T-helper 2 cell treated with Interferon-gamma antibody and Interleukin-4, amounts not matched to agents 5 μg/mL and 100 μg/mL, for 36 hours (primary cell): ENCODE measurements around the gene PATJ.

Experiments
- DNase-seq: peaks from one replicate; pipeline ENCODE4 v3.0.0; 2021; ENCODE audit warnings: low spot score
- H3K27ac Mint-ChIP-seq: one replicate; pipeline ENCODE4 v1.8.0; 2021; ENCODE audit warnings: mild to moderate bottlenecking, mixed read lengths
- H3K27me3 Mint-ChIP-seq: one replicate; pipeline ENCODE4 v1.8.0; 2021; ENCODE audit warnings: low read depth, mixed read lengths
- H3K36me3 Mint-ChIP-seq: one replicate; pipeline ENCODE4 v1.8.0; 2021; ENCODE audit warnings: low read depth, mixed read lengths
- H3K4me1 Mint-ChIP-seq: one replicate; pipeline ENCODE4 v1.8.0; 2021; ENCODE audit warnings: low read depth, mixed read lengths
- H3K4me3 Mint-ChIP-seq: one replicate; pipeline ENCODE4 v1.8.0; 2022; ENCODE audit warnings: mild to moderate bottlenecking, moderate library complexity, mixed read lengths
- H3K9me3 Mint-ChIP-seq: one replicate; pipeline ENCODE4 v1.8.0; 2021; ENCODE audit warnings: mixed read lengths

PATJ gene

DNA sequence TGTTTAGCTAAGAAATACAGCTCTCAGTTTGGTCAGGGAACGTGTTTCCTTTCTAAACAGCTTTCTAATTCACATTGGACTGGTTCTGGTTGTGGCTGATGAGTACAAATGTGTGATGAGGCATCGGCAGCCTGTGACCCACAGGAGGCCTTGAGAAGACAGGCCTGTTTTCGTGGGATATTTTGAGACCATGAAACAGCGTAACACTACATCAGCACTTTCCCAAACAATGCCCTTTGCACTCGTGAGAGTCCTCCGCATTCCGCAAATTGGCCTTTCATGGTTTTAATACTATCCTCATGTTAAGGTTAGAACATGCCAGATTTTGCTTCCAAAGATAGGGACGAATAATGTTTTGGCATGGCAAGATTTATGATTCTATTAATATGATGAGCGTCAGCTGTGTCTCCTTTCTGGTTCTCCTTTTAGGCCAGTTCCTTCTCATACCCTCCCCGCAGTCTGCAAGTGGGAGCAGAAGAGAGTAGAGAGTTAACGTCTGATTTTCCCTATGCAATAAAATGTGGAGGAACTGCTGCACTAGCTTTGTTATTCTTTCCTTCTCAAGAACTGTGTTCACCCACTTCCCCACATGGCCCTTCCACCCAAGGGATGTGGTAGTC lies 368.0 kb downstream of the PATJ start:
- Mint-ChIP-seq H3K36me3 (no peaks in the 10 kb centered on the region), H3K4me1 (no peaks in the 10 kb centered on the region), H3K9me3 (no peaks in the 10 kb centered on the region), H3K27me3 (no peaks in the 10 kb centered on the region), H3K27ac (no peak overlapping the region), H3K4me3 (no peak overlapping the region)
- DNase-seq, result no peak

DNA sequence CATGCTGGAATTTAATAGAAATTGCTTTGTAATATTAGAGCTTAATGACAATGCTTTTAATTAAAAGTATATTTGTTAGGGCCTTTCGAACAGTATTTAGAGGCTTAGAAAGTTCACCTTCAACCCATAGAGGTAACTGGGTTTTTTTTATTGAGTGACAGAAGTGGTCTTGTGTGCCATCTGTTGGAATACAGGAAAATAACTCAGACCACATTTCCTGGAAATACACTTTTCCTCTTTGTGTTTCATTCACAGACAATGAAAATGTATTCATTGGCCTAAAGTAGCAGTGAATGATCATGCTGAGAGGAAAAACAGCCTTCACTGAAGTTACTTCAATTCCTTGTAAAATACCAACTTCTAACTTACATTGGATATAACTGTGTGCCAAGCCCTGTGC lies 368.8 kb downstream of the PATJ start:
- Mint-ChIP-seq H3K4me1 (no peaks in the 10 kb centered on the region), H3K27me3 (no peaks in the 10 kb centered on the region), H3K36me3 (no peaks in the 10 kb centered on the region), H3K9me3 (no peaks in the 10 kb centered on the region), H3K27ac (no peak overlapping the region), H3K4me3 (no peak overlapping the region)
- no peak for DNase-seq

DNA sequence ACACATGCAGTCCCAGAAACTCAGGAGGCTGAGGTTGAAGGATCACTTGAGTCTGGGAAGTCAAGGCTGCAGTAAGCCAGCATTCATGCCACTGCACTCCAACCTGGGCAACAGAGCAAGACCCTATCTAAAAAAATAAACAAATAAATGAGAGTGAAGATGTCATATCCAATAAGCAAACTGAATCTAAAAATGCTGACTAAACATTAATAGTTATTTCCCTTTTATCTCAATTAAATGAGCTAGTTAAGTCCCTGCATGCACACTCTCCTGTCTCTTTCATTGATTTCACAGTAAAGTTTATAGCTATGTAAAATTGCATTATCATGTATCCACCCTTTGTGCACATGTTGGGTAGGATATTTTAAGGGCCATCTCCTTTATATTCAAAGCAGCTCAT lies 371.2 kb downstream of the PATJ start:
- Mint-ChIP-seq H3K9me3 (no peaks in the 10 kb centered on the region), H3K4me3 (no peak overlapping the region), H3K36me3 (no peaks in the 10 kb centered on the region), H3K4me1 (no peaks in the 10 kb centered on the region), H3K27ac (no peak overlapping the region), H3K27me3 (no peaks in the 10 kb centered on the region)
- no peak for DNase-seq

DNA sequence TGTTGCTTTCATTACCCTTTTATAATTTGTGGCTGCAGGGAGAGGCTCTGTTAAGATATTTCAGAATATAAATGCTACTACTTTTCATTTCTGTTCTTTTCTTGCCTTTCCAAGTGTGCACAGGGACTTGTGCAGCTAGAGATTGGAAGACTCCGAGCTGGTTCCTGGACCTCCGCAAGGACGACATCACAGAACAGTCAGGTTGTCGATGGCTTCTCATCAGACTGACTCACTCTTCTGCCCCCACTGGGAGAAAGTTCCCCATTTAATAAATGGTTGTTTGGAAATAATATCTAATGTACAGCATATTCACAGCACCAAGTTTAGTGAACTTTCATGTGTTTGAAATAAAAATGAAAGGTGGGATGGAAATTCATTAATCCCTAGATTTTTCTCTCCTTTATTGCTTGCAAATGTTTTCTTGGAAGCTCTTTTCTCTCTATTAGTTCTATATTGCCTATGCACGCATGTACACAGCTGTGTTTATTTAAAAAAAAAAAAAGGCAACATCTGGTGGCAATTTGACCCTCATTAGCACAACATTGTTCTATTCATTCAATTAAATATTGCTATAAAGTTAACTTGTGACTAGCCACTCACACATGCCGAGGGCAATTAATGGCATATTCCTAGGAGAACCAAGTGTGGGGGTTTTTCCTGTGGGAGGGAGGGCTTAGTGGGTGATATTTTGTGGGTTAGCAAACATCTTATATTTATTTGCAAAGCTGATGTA lies 374.9 kb downstream of the PATJ start:
- Mint-ChIP-seq H3K27me3 (no peaks in the 10 kb centered on the region), H3K4me1 (no peaks in the 10 kb centered on the region)

DNA sequence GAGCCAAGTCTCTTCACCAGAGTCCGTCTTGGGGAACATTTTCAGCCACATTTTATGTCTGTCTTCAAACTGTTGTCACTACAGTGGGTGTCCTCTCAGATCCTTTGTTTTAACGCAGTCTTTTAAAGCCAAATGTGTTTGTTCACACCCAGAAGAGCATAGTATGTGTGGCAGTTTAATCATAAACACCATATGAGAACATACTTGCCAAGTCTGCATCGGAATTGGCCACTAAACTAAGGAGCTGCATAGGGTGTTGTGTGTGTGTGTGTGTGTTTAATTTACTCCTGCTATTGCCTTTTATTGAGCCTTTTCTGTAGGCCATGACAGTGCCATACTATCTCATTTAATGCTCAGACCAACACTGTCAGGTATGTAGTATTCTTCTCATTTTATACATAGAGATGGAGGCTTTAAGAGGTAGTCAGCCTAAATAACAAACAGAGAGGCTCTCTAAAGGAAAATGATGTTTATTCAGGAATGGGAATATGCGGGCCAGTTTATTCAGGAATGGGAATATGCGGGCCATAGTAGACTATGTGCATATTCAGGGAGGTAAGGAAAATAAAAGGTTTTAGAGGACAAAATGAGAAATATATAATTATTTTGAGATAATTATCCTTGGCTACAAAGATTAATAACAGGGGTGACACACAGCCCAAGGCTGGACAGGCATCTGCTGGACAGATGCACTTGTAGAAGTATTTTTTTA lies 384.5 kb downstream of the PATJ start:
- H3K36me3 Mint-ChIP-seq, result no peaks in the 10 kb centered on the region
- H3K27me3 Mint-ChIP-seq, result no peaks in the 10 kb centered on the region
- H3K27ac Mint-ChIP-seq, result no peak overlapping the region
- no peak for DNase-seq
- no peaks in the 10 kb centered on the region for H3K9me3 Mint-ChIP-seq
- H3K4me1 Mint-ChIP-seq, result no peaks in the 10 kb centered on the region
- H3K4me3 Mint-ChIP-seq, result no peak overlapping the region

More for the DNA sequence above, 374.9 kb downstream of the PATJ start:
- H3K4me3 Mint-ChIP-seq, result no peak overlapping the region
- no peaks in the 10 kb centered on the region for H3K36me3 Mint-ChIP-seq
- DNase-seq, result no peak
- no peak overlapping the region for H3K27ac Mint-ChIP-seq
- no peaks in the 10 kb centered on the region for H3K9me3 Mint-ChIP-seq

DNA sequence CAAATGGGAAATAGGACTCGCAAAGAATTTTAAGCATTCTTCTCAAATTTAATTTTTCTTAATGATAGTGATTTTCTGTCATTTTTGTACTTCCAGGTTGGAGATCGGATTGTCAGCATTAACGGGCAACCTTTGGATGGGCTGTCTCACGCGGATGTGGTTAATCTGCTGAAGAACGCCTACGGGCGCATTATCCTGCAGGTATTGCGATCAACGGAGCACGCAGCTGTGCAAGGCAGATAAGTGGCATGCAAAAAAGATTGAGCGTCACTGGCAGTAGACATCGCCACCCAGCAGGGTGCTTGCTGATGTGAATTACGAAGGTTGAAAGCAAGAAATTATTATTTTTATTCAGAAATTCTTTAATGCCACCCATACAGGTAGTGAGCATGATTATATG lies 386.5 kb downstream of the PATJ start:
- H3K4me3 Mint-ChIP-seq, result no peak overlapping the region

DNA sequence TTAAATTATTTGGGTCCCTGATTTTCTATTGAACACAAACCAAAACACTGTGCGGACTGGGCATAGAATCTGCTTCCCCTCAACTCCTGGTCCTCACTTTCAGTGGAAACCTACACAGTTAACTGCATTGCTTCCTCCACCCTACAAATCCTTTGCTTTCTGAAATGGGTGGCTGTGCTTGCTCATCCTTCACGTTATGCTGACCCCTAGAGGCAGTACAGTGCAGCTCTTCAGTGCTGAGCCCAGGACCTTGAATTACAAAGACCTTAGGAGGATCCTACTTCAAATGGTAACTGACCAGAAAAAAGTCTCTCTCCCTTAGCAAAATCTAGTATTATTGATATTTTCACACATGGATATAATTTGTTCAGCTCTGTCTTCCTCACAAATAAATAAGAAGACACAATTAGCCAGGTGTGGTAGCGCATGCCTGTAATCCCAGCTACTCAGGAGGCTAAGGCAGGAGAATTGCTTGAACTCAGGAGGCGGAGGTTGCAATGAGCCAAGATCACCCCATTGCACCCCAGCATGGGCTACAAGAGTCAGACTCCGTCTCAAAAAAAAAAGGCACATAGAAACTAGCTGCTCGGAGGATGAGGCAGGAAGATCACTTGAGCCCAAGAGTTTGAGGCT lies 388.9 kb downstream of the PATJ start:
- DNase-seq, result peak; percentile 10
- Mint-ChIP-seq H3K9me3 (no peaks in the 10 kb centered on the region), H3K4me3 (no peak overlapping the region), H3K36me3 (no peaks in the 10 kb centered on the region), H3K27ac (no peak overlapping the region), H3K27me3 (no peaks in the 10 kb centered on the region), H3K4me1 (no peaks in the 10 kb centered on the region)

More for the DNA sequence above, 386.5 kb downstream of the PATJ start:
- Mint-ChIP-seq H3K36me3 (no peaks in the 10 kb centered on the region), H3K27me3 (no peaks in the 10 kb centered on the region), H3K9me3 (no peaks in the 10 kb centered on the region), H3K27ac (no peak overlapping the region), H3K4me1 (no peaks in the 10 kb centered on the region)
- no peak for DNase-seq

DNA sequence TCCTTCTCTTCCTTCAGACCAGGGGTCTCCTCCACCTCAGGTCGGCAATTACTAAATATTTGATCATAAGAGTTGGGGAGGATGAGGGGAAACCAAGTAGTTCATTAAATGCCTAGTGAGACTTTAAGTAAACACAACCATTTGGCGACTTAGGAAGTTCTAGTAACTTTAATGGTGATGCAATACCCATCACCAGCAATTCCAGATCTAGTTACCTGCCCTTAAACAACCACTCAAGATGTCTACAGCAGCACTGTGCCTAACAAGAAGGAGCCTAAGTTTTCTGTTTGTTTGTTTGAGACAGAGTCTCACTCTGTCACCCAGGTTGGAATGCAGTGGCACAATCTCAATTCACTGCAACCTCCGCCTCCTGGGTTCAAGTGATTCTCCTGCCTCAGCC lies 395.7 kb downstream of the PATJ start:
- Mint-ChIP-seq H3K27ac (no peak overlapping the region), H3K4me3 (no peak overlapping the region), H3K4me1 (no peaks in the 10 kb centered on the region), H3K27me3 (no peaks in the 10 kb centered on the region), H3K9me3 (no peaks in the 10 kb centered on the region), H3K36me3 (no peaks in the 10 kb centered on the region)
- DNase-seq, result no peak

DNA sequence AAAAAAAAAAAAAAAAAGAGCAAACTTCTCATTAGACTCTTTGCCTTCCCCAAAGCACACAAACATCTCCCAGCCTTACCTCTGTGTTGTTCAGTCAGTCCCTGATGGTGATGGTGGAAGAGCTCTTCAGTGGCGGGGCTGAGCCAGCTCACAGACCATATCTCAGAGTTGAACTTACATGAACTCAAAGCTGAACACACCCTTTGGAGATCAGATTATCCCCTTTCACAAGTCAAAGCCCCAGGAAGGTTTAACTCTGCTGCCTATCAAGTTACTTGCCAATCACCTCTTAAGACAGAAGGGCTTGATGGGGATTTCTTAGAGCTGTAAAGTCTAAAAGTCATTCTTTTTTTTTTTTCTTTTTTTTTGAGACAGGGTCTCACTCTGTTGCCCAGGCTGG lies 397.1 kb downstream of the PATJ start:
- H3K27me3 Mint-ChIP-seq, result no peaks in the 10 kb centered on the region
- no peaks in the 10 kb centered on the region for H3K4me1 Mint-ChIP-seq
- H3K9me3 Mint-ChIP-seq, result no peaks in the 10 kb centered on the region
- H3K27ac Mint-ChIP-seq, result no peak overlapping the region
- H3K4me3 Mint-ChIP-seq, result no peak overlapping the region
- DNase-seq, result no peak
- no peaks in the 10 kb centered on the region for H3K36me3 Mint-ChIP-seq

DNA sequence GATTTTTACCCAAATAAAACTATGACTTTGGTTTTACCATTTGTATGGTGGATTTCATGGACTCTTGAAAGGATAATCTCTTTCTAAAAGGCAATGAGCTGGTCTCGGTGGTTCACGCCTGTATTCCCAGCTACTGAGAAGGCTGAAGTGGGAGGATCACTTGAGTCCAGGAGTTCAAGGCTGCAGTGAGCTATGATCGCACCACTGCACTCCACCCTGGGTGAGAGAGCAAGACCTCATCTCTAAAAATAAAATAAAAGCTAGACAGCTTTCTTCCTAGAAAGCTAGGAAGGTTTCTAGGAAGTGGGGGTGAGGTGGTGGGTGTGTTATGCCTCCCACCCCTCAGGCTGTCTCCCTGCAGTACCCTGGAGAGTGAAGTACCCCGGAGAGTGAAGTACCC lies 398.4 kb downstream of the PATJ start:
- no peak overlapping the region for H3K4me3 Mint-ChIP-seq
- H3K27me3 Mint-ChIP-seq, result no peaks in the 10 kb centered on the region
- H3K27ac Mint-ChIP-seq, result no peak overlapping the region
- no peaks in the 10 kb centered on the region for H3K9me3 Mint-ChIP-seq
- DNase-seq, result no peak
- no peaks in the 10 kb centered on the region for H3K36me3 Mint-ChIP-seq
- no peaks in the 10 kb centered on the region for H3K4me1 Mint-ChIP-seq

DNA sequence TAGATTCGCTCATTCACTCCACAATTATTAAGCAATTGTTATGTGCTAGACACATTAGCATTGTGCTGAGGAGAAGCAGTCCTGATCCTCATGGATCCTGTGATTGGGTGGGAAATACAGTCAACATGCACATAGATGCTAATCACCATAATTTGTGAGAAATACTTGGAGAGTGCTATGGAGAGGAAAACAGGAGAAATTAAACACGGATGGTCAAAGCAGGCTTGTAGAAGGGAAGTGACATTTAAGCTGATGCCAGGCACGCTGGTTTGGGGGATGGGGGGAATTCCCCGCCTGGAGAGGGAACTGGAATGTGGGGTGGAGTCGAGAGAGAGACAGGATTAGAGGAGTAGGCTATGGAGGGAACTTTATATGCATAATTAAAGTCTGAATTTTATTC lies 400.2 kb downstream of the PATJ start:
- no peaks in the 10 kb centered on the region for H3K4me1 Mint-ChIP-seq
- no peak overlapping the region for H3K27ac Mint-ChIP-seq
- no peak overlapping the region for H3K4me3 Mint-ChIP-seq

DNA sequence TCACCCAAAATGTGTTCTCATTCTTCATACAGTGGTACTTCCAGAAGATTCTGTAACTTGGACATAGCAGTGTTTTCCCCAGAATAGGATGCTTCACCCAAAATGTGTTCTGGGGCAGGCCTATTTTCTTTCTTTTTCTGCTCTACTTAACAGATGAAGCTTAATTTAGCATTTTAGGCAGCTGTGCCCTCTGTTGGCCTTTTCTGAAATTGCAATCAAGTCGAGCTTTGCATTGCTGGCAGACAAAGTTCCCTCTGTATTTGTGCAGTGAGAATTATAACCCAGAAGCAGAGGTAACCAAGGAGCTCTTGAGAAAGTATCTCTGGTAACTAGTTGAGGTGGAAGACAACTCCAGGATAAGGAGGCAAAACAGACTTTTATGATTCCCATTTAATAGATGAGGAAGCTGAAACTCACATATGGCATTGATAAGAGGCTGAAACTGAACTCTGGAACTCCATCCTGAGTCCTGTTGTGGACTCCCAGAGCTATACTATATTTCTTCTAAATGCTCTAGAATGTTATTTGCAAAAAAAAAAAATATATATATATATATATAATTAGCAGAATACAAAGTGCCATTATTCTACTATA lies 402.1 kb downstream of the PATJ start:
- Mint-ChIP-seq H3K4me1 (no peaks in the 10 kb centered on the region), H3K27me3 (no peaks in the 10 kb centered on the region), H3K27ac (no peak overlapping the region), H3K36me3 (no peaks in the 10 kb centered on the region), H3K9me3 (no peaks in the 10 kb centered on the region), H3K4me3 (no peak overlapping the region)
- peak; percentile 7 for DNase-seq

More for the DNA sequence above, 400.2 kb downstream of the PATJ start:
- H3K27me3 Mint-ChIP-seq, result no peaks in the 10 kb centered on the region
- H3K9me3 Mint-ChIP-seq, result no peaks in the 10 kb centered on the region
- H3K36me3 Mint-ChIP-seq, result no peaks in the 10 kb centered on the region
- no peak for DNase-seq

DNA sequence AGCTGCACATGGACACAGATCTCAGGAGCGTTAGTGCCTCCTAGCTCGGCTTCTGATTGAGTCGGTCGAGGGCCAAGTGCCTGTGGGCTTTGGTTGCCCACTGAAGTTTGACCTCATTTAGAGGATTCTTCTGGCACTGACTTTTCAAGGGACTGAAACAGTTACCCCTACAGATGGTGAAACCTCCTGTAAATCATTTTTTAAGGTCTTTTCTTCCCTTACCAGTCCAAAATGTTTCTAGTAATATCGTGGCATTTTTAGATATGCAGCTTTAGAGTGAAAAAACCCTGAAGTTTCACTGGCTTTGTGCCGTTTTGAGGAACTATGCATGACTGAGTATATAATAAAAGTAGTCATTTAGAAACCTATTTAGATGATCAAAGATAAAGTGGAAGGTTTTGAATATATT lies 417.7 kb downstream of the PATJ start:
- Mint-ChIP-seq H3K4me1 (no peaks in the 10 kb centered on the region), H3K27ac (no peak overlapping the region), H3K36me3 (no peaks in the 10 kb centered on the region), H3K4me3 (no peak overlapping the region), H3K27me3 (no peaks in the 10 kb centered on the region), H3K9me3 (no peaks in the 10 kb centered on the region)
- no peak for DNase-seq

DNA sequence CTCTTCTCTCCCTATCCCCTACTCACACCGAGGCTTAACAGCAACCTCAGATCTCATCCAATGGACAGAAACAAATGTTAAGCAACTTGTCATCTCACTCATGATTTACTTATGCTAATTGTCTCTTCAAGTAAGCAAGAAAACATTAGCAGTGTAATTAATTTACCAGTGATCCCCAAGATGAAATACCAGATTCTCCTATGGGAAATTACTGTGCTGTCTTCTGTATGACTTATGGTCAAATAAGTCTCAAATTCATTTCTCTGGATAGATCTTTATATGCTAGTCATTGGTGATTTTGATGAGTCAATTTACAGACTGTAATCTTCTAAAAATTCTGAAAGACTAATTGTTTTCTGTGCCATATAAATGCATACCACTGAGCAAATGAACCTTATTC lies 419.4 kb downstream of the PATJ start:
- H3K27ac Mint-ChIP-seq, result no peak overlapping the region
- H3K4me1 Mint-ChIP-seq, result no peaks in the 10 kb centered on the region
- H3K9me3 Mint-ChIP-seq, result no peaks in the 10 kb centered on the region
- DNase-seq, result no peak
- H3K36me3 Mint-ChIP-seq, result no peaks in the 10 kb centered on the region
- no peak overlapping the region for H3K4me3 Mint-ChIP-seq
- no peaks in the 10 kb centered on the region for H3K27me3 Mint-ChIP-seq
